ENCODE data around the gene SLC34A2.

DNA sequence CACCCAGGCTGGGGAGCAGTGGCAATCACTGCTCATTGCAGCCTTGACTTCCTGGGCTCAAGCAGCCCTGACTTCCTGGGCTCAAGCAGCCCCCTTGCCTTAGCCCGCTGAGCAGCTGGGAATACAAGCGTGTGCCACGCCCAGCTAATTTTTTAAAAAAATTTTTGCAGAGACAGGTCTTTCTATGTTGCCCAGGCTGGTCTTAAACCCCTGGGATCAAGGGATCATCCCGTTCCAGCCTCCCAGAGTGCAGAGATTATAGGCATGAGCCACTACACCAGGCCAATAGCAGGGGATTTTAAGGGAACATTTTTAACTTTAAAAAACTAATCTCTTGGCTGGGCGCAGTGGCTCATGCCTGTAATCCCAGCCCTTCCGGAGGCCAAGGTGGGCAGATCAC is 5.3 kb upstream of the SLC34A2 start:
- TF ChIP-seq JUN (CRISPR knock-in tag; IDR thresholded peaks at IDR 0.05) (no peak), IRF1 (CRISPR knock-in tag; IDR thresholded peaks at IDR 0.05) (no peak), ATF3 (CRISPR knock-in tag; conservative IDR thresholded peaks at IDR 0.05) (no peak), SP1 (CRISPR knock-in tag; conservative IDR thresholded peaks at IDR 0.05) (no peak), ATF2 (CRISPR knock-in tag; IDR thresholded peaks at IDR 0.05; ENCODE audit: borderline replicate concordance, low read depth) (no peak), MAX (CRISPR knock-in tag; IDR thresholded peaks at IDR 0.05) (no peak), NFYB (CRISPR knock-in tag; conservative IDR thresholded peaks at IDR 0.05; ENCODE audit: low read depth) (no peak), TCF7 (CRISPR knock-in tag; IDR thresholded peaks at IDR 0.05; ENCODE audit: low read depth) (no peak)
- TF ChIP-seq, protein P1, sequence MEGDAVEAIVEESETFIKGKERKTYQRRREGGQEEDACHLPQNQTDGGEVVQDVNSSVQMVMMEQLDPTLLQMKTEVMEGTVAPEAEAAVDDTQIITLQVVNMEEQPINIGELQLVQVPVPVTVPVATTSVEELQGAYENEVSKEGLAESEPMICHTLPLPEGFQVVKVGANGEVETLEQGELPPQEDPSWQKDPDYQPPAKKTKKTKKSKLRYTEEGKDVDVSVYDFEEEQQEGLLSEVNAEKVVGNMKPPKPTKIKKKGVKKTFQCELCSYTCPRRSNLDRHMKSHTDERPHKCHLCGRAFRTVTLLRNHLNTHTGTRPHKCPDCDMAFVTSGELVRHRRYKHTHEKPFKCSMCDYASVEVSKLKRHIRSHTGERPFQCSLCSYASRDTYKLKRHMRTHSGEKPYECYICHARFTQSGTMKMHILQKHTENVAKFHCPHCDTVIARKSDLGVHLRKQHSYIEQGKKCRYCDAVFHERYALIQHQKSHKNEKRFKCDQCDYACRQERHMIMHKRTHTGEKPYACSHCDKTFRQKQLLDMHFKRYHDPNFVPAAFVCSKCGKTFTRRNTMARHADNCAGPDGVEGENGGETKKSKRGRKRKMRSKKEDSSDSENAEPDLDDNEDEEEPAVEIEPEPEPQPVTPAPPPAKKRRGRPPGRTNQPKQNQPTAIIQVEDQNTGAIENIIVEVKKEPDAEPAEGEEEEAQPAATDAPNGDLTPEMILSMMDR (IDR thresholded peaks at IDR 0.05) = no peak

Data from WTC11 (cell line).